Mesothelial cell of epicardium (in vitro differentiated cells): ENCODE measurements around the gene MFAP1. TPM values are rescaled to one million over a fixed set of nuclear protein-coding genes. Genes with fewer than 3 reads are reported as not detected.

Experiments
- DNase-seq, 2 experiments: peaks; one replicate each; pipeline ENCODE4 v3.0.0; 2021; ENCODE audit warnings: low spot score in 2 of 2; ENCODE audit not compliant: unreplicated experiment in 2 of 2
- H3K27ac Mint-ChIP-seq: 2 replicates; pipeline ENCODE4 v1.8.0; 2021; ENCODE audit warnings: mixed read lengths
- H3K27me3 Mint-ChIP-seq: 2 replicates; pipeline ENCODE4 v1.8.0; 2021; ENCODE audit warnings: low read depth, mixed read lengths
- H3K36me3 Mint-ChIP-seq: 2 replicates; pipeline ENCODE4 v1.8.0; 2021; ENCODE audit warnings: mixed read lengths
- H3K4me1 Mint-ChIP-seq: 2 replicates; pipeline ENCODE4 v1.8.0; 2021; ENCODE audit warnings: mixed read lengths
- H3K4me3 Mint-ChIP-seq: 2 replicates; pipeline ENCODE4 v1.8.0; 2021; ENCODE audit warnings: mild to moderate bottlenecking, moderate library complexity, mixed read lengths
- H3K9me3 Mint-ChIP-seq: 2 replicates; pipeline ENCODE4 v1.8.0; 2021; ENCODE audit warnings: mixed read lengths
- total RNA-seq: library from RNA; stranded (reverse); gene quantifications from 3 replicates; pipeline ENCODE4 v1.2.1, GENCODE V29; 2021
- TF ChIP-seq, protein P1 (sequence below): fragments of 200-600 bp; sonication (generic); IDR thresholded peaks from one replicate; pipeline ENCODE4 v1.5.0; 2021; ENCODE audit warnings: antibody characterized with exemption; ENCODE audit not compliant: unreplicated experiment

MFAP1 gene
- total RNA-seq, 1 donor from 2014 or later = 31.2 TPM

DNA sequence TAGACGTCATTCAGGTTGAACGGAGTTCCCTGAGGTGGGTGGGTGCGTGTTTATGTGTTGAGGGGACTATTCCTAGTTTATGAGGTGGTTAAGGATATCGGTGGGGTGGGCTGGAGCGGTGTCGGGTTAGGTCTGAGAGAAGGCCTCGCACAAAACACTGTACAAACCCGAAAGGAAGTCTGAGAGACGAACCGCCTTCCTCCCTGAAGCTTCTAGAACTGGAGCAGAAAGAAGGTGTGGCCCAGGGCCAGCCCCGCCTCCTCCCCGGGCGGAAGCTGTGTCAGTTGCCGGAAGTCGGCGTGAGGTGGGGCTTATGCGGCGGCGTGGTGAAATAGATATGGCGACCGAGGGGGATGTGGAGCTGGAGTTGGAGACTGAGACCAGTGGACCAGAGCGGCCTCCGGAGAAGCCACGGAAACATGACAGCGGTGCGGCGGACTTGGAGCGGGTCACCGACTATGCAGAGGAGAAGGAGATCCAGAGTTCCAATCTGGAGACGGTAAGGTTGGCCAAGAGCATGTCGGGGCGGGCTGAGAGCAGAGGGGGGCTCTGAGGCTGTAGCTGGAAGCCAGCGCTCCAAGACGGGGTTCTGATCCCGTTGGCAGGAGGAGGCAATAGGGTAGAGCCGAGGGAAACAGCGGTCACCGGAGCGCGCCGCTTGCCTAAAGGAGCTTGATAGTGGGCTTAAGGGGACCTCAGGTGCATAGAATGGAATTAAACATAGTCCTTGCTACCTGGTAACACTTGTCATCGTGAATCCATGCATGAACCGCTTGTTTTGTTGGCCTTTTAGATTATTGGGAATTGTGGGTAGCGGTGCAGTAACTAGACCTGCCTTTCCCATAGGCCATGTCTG, 24.0 kb downstream of the MFAP1 start, which contains the start of gene HYPK:
HYPK (plus strand) TSS at position 314 of the 856 bp plus-strand sequence; CDS start at position 338, 24 bp downstream.
- Mint-ChIP-seq H3K9me3 (no peaks in the 10 kb centered on the region), H3K4me1 (peaks cover 24% of the 10 kb centered on the region), H3K27me3 (no peaks in the 10 kb centered on the region), H3K36me3 (peaks cover 24% of the 10 kb centered on the region), H3K4me3 (peak within 1 kb of the TSS; percentile 99), H3K27ac (peak within 1 kb of the TSS; percentile 99)
- peak; percentile 73 to 87 for DNase-seq
- TF ChIP-seq, protein P1, sequence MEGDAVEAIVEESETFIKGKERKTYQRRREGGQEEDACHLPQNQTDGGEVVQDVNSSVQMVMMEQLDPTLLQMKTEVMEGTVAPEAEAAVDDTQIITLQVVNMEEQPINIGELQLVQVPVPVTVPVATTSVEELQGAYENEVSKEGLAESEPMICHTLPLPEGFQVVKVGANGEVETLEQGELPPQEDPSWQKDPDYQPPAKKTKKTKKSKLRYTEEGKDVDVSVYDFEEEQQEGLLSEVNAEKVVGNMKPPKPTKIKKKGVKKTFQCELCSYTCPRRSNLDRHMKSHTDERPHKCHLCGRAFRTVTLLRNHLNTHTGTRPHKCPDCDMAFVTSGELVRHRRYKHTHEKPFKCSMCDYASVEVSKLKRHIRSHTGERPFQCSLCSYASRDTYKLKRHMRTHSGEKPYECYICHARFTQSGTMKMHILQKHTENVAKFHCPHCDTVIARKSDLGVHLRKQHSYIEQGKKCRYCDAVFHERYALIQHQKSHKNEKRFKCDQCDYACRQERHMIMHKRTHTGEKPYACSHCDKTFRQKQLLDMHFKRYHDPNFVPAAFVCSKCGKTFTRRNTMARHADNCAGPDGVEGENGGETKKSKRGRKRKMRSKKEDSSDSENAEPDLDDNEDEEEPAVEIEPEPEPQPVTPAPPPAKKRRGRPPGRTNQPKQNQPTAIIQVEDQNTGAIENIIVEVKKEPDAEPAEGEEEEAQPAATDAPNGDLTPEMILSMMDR = no peak

DNA sequence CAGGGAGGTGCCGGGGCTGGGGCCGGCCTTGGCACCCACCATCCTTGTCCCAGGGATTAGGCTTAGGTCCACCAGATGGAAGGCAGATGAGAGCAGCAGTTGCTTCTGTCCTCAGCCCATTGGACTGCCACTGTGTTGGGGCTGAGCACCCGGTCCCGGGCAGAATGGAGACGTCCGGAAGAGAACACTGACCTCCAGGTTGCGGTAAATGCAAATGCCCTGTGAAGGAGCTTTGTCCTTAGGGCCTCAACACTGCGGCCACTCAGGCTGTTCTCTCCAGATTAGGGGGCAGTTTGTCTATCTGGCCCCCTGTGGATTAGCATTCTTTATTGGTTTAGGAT, 24.6 kb downstream of the MFAP1 start, which contains the start of gene SERINC4:
SERINC4 (minus strand) TSS at position 276 of the 341 bp plus-strand sequence; CDS start at position 42, 234 bp downstream.
- peaks cover 27% of the 10 kb centered on the region for H3K36me3 Mint-ChIP-seq
- H3K4me3 Mint-ChIP-seq = peak within 1 kb of the TSS; percentile 99
- DNase-seq = no peak
- TF ChIP-seq, protein P1 = no peak
- peak within 1 kb of the TSS; percentile 99 for H3K27ac Mint-ChIP-seq
- no peaks in the 10 kb centered on the region for H3K27me3 Mint-ChIP-seq
- H3K4me1 Mint-ChIP-seq = peaks cover 24% of the 10 kb centered on the region
- H3K9me3 Mint-ChIP-seq = no peaks in the 10 kb centered on the region

DNA sequence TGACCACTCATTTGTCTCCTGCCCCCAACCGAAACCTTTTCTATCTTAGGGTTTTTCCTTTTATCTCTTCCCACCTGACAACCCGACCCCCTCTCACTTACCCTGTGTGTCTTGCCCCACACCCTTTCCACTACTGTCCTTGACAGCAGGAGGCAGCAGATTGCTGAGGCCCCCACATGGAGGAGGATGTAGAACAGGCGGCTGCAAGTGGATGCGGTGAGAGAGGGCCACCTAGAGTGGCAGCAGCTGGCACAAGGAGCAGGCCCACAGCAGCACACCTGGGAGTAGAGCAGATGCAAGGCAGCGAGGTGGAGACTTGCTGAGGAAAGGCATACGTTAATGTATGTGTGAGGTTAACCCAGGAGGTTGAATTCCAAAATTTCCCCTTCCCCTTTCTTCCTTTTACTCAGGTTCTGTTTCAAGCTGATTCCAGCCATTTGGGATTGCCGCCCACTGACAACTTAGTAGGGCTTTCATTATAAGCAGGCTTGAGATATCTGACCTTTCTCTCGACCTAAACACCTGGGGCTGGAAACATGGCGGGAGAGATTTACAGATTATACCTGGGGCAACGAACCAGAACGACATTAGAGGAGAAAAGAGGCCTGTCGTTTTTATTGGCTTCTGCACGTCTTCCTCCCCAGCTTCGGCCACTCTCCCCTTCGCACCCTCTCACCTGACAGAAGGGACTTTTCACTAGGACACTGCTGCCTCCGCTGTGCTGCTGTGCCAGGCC, 25.1 kb downstream of the MFAP1 start:
- Mint-ChIP-seq H3K27ac (peak overlapping the region; percentile 99), H3K36me3 (peaks cover 29% of the 10 kb centered on the region), H3K4me1 (peaks cover 29% of the 10 kb centered on the region), H3K4me3 (peak overlapping the region; percentile 30), H3K9me3 (no peaks in the 10 kb centered on the region), H3K27me3 (no peaks in the 10 kb centered on the region)
- no peak for DNase-seq
- TF ChIP-seq, protein P1 = no peak

- no peak overlapping the region for H3K4me3 Mint-ChIP-seq
- peaks cover 30% of the 10 kb centered on the region for H3K36me3 Mint-ChIP-seq
- H3K27me3 Mint-ChIP-seq = no peaks in the 10 kb centered on the region
- H3K4me1 Mint-ChIP-seq = peaks cover 42% of the 10 kb centered on the region
- H3K27ac Mint-ChIP-seq = peak overlapping the region; percentile 32
- H3K9me3 Mint-ChIP-seq = no peaks in the 10 kb centered on the region
- TF ChIP-seq, protein P1 = no peak
- DNase-seq = no peak
Measured at GRCh38 chr15:43796566-43796965, 27.9 kb downstream of the MFAP1 start.

- Mint-ChIP-seq H3K4me1 (peaks cover 38% of the 10 kb centered on the region), H3K27ac (no peak overlapping the region), H3K36me3 (peaks cover 30% of the 10 kb centered on the region), H3K4me3 (no peak overlapping the region), H3K27me3 (no peaks in the 10 kb centered on the region), H3K9me3 (no peaks in the 10 kb centered on the region)
- TF ChIP-seq, protein P1 = no peak
- no peak for DNase-seq
Measured at GRCh38 chr15:43795997-43796396, 28.5 kb downstream of the MFAP1 start.
